T-helper 17 cell (primary cell): ENCODE data around the gene GPATCH2L. TPM values are rescaled to one million over a fixed set of nuclear protein-coding genes. Genes with fewer than 3 reads are reported as not detected.

ENCODE experiments used
- ATAC-seq: fragments of 150-1000 bp; cut with Tn5 transposase; 2 replicates; pipeline ENCODE4 v1.10.0; 2021; ENCODE audit warnings: mild to moderate bottlenecking, moderate library complexity
- DNase-seq, 3 donors: peaks; one replicate each; pipeline versions ENCODE4 v3.0.0 to v3.0.0-alpha.2; 2020 to 2021
- H3K9me3 ChIP-seq: one replicate; pipeline ENCODE4 v1.7.0; 2013; ENCODE audit warnings: low read length, mild to moderate bottlenecking; ENCODE audit not compliant: control insufficient read depth, poor library complexity, severe bottlenecking
- H3K27ac Mint-ChIP-seq: one replicate; pipeline ENCODE4 v1.8.0; 2022; ENCODE audit warnings: mild to moderate bottlenecking, moderate library complexity, mixed read lengths
- H3K27me3 Mint-ChIP-seq: one replicate; pipeline ENCODE4 v1.8.0; 2022; ENCODE audit warnings: mixed read lengths
- H3K36me3 Mint-ChIP-seq: one replicate; pipeline ENCODE4 v1.8.0; 2022; ENCODE audit warnings: low read depth, mixed read lengths
- H3K4me1 Mint-ChIP-seq: one replicate; pipeline ENCODE4 v1.8.0; 2022; ENCODE audit warnings: mild to moderate bottlenecking, mixed read lengths
- H3K4me3 Mint-ChIP-seq: one replicate; pipeline ENCODE4 v1.8.0; 2022; ENCODE audit warnings: mild to moderate bottlenecking, moderate library complexity, mixed read lengths
- total RNA-seq, 4 donors: library from RNA in 2 of 4; stranded (reverse) in 2 of 4; gene quantifications; one replicate each; pipeline ENCODE4 v1.2.3 and lab custom pipeline; 2022 to 2026

The GPATCH2L gene
- total RNA-seq, 2 donors from 2014 or later: 62.0 to 63.9 TPM

DNA sequence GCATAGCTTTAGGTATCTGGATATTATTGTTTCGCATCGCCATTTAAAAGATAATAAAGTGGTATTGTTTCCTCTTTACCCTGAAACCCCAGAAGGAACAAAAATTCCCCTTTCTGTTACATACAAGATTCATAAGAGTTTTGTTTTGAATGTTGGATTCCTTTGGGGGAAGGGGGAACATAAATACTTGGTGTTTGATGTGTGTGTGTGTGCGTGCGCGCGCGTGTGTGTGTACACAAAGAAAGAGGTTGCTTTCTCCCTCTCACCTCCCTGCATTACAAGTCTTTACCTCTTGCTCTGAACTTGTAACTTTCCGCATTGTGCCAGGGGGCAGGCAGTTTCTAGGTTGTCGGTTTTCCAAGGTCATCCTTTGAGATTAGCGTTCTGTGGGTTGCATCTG lies 76.4 kb downstream of the GPATCH2L start:
- peaks cover 2% of the 10 kb centered on the region for H3K9me3 ChIP-seq
- Mint-ChIP-seq H3K27me3 (no peaks in the 10 kb centered on the region), H3K4me1 (no peaks in the 10 kb centered on the region), H3K4me3 (no peak overlapping the region), H3K36me3 (no peaks in the 10 kb centered on the region), H3K27ac (no peak overlapping the region)
- DNase-seq (no peak), ATAC-seq (no peak)

DNA sequence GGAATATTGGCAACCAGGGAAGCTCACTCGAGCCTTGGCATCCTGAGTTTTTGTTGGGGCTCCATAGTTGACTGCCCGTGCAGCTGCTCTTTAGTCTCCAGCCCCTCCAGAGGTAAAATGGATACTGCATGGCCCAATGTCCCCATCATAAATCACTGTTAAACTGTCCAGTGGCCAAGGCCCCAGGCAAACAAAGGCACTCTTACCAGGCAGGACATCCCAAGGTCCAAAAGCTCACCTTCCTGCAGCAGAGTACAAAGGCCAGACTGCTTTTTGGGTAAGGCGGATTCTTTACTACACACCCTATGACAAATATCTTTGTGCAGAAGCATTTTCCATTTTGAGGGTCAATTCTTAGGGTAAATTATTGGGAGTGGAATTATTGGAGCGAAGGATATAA lies 81.1 kb downstream of the GPATCH2L start:
- DNase-seq: no peak
- Mint-ChIP-seq H3K27ac (no peak overlapping the region), H3K4me1 (no peaks in the 10 kb centered on the region), H3K4me3 (no peak overlapping the region), H3K27me3 (no peaks in the 10 kb centered on the region), H3K36me3 (peaks cover 3% of the 10 kb centered on the region)
- peaks cover 4% of the 10 kb centered on the region for H3K9me3 ChIP-seq
- no peak for ATAC-seq

DNA sequence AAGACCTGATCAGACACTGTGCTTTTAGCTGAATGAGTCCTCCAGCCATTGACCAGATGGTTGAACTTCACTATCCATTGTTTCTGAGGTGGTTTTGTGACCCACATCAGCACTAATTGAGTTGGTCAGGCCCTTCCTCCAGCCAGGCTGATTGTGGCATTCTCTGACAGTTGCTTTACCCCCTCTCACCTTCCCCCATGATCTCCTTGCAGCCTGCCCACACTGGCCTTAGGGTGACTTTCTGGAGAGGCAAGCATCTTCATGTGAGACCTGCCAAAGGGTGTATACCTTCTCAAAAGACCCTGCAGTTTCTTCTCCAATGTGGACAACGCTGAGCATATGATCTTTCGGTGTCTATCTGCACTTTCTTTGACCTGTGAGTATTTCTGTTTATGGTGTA lies 83.9 kb downstream of the GPATCH2L start:
- H3K36me3 Mint-ChIP-seq: peaks cover 3% of the 10 kb centered on the region

DNA sequence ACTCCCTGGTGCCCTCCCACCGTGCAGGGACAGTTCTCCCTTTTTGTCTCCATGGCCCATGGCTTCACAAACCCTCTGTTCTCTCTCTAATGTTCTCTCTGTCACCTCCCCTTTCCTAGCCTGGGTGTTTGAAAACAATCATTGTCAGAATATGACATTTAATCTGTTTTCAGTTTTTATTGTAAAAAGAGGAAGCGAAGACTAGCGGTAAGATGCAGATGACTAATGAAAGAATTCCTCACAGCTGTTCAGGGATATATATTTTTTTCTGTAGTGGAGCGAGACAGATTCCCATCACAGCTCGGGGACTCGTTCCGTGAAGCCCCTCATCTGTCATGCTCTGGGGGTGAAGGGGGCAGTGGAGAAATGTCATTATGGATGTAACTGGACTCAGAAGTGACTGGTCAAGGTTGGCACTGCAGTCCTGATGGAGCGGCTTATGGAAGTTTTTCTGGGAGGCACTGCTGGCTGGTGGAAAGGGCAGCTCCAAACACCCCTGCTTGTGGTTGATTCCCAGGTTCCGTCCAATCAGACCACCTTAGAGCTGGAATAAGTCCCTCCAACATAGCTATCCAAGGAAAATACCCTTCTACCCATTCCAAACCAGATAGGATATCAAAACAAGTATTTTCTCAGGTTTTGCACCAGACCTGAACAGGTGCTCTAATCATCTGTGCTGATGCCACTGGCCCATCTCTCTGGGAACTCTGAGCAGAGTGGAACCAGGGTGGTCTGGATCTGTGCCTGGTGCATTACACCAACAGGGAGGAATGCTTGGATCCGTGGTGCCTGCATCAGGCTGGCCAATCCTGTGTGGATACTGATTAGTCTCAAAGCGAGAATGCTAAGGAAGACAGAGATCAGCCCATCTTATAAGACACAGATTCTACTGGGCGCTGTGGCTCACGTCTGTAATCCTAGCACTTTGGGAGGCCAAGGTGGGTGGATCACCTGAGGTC lies 84.7 kb downstream of the GPATCH2L start:
- DNase-seq: no peak
- Mint-ChIP-seq H3K4me1 (no peaks in the 10 kb centered on the region), H3K36me3 (peaks cover 3% of the 10 kb centered on the region), H3K4me3 (no peak overlapping the region), H3K27ac (no peak overlapping the region), H3K27me3 (no peaks in the 10 kb centered on the region)
- ATAC-seq: no peak
- peaks cover 8% of the 10 kb centered on the region for H3K9me3 ChIP-seq

More for the DNA sequence above, 83.9 kb downstream of the GPATCH2L start:
- Mint-ChIP-seq H3K27me3 (no peaks in the 10 kb centered on the region), H3K27ac (no peak overlapping the region), H3K4me3 (no peak overlapping the region), H3K4me1 (no peaks in the 10 kb centered on the region)
- no peak for DNase-seq
- H3K9me3 ChIP-seq: peaks cover 4% of the 10 kb centered on the region
- ATAC-seq: no peak

DNA sequence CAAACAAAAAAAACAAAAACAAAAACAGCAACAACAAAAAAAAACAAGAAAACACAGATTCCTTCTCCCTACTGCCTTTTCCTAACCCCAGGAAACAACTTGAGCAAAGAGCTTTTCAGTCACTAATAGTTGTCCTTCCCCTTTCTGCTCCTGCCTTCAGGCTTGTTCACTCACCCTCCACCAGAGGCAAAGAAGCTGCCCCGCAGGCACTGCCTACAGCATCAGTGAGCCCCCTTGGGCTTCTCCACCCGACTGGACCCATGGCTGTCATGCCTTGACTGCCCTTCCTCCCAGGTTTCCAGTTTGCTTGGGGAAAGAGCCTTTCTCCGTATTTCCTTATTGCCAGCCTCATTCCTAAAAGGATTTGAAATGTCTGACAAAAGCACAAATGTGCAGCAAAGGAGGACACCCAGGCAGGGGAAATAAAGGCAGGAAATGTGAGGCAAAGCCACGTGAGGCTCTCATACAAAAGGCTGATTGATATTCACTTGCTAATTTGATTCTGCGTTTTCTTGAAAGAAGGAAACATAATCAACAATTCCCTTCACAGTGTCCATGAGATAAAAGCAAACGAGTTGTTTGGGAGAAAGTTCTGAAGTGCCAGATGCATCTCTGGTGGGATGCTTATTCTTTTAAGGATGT lies 85.7 kb downstream of the GPATCH2L start:
- peaks cover 8% of the 10 kb centered on the region for H3K9me3 ChIP-seq
- H3K36me3 Mint-ChIP-seq: peaks cover 3% of the 10 kb centered on the region
- no peaks in the 10 kb centered on the region for H3K4me1 Mint-ChIP-seq
- H3K4me3 Mint-ChIP-seq: no peak overlapping the region
- no peak for ATAC-seq
- H3K27me3 Mint-ChIP-seq: no peaks in the 10 kb centered on the region
- no peak overlapping the region for H3K27ac Mint-ChIP-seq
- no peak for DNase-seq

DNA sequence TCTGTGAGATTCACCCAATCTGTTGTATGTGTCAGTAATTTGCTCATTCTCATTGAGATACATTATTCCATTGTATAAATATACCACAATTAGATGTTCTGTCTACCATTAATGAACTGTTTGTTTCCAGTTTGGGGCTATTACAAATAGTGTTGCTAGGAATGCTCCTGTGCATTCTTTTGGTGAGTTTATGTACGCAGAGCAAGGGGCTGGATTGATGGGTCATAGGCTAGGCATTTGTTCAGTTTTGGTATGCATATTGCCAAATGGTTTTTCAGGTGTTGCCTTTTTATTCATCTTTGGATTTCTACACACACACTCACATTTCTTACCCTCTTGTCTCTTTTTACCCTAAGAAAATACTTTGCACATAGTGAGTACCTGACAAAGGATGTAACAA lies 93.4 kb downstream of the GPATCH2L start:
- H3K4me3 Mint-ChIP-seq: no peak overlapping the region
- no peak for ATAC-seq
- no peaks in the 10 kb centered on the region for H3K27me3 Mint-ChIP-seq
- H3K27ac Mint-ChIP-seq: no peak overlapping the region
- DNase-seq: no peak
- peaks cover 3% of the 10 kb centered on the region for H3K9me3 ChIP-seq
- no peaks in the 10 kb centered on the region for H3K4me1 Mint-ChIP-seq
- H3K36me3 Mint-ChIP-seq: no peaks in the 10 kb centered on the region

DNA sequence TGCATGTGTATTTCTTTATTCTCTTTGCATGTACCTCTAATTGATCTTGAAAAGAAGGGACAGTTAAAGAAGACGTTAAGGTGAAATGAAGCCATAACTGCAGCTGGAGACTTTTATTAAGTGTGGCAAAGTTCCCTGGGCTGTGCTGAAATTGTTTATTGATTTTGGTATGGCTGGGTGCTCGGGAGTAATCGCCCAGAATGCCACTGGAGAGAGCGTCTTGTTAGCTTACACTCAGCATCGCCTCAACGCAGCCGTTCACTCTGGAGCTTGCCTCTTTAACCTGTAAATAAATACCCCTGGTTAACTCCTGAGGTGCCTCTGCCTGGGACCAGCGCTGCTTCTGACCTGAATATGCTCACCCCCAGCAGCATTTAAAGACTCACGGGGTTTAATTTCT lies 98.6 kb downstream of the GPATCH2L start:
- no peaks in the 10 kb centered on the region for H3K36me3 Mint-ChIP-seq
- H3K4me3 Mint-ChIP-seq: no peak overlapping the region
- peaks cover 11% of the 10 kb centered on the region for H3K27me3 Mint-ChIP-seq
- ATAC-seq (no peak), DNase-seq (no peak)
- H3K27ac Mint-ChIP-seq: no peak overlapping the region
- no peaks in the 10 kb centered on the region for H3K4me1 Mint-ChIP-seq
- H3K9me3 ChIP-seq: no peaks in the 10 kb centered on the region

DNA sequence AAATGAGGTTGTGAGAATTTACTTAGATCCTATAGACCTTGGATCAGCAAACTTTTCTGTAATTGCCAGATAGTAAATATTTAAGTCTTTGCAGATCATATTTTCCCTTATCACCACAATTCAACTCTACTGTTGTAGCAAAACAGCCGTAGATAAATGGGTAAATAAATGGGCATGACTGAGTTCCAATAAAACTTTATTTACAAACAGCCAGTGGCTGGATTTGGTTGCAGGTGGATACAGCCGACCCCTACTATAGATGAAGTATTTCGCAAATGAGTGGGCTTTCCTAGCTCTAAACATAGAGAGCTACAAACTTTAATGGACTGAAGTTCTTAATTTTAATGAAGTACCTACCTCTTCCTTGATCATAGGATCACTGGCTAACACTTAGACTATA lies 100.7 kb downstream of the GPATCH2L start:
- DNase-seq (no peak), ATAC-seq (no peak)
- H3K36me3 Mint-ChIP-seq: no peaks in the 10 kb centered on the region
- H3K27ac Mint-ChIP-seq: no peak overlapping the region
- no peaks in the 10 kb centered on the region for H3K9me3 ChIP-seq
- H3K27me3 Mint-ChIP-seq: peaks cover 12% of the 10 kb centered on the region
- no peaks in the 10 kb centered on the region for H3K4me1 Mint-ChIP-seq
- no peak overlapping the region for H3K4me3 Mint-ChIP-seq

DNA sequence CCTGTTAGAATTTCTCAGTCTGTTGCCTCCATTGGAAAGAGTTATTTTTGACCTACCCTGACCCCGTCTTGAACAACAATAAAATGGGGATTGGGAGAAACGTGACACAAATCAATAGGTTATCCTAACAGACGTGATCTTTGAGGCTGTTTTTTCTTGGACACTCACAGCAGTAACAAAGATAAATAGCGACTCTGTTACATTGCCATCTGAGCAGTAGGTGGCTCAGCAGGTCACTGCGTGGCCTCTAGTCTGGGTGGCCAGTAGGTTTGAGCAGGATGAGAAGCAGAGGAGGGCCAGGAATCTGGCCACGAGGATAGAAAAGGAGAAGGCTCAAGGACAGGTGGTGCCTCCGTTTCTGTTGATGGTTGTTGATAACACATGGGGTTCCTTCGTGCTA lies 101.4 kb downstream of the GPATCH2L start:
- no peaks in the 10 kb centered on the region for H3K9me3 ChIP-seq
- no peaks in the 10 kb centered on the region for H3K4me1 Mint-ChIP-seq
- no peak overlapping the region for H3K4me3 Mint-ChIP-seq
- H3K36me3 Mint-ChIP-seq: no peaks in the 10 kb centered on the region
- no peak for DNase-seq
- peaks cover 12% of the 10 kb centered on the region for H3K27me3 Mint-ChIP-seq
- no peak for ATAC-seq
- H3K27ac Mint-ChIP-seq: no peak overlapping the region

DNA sequence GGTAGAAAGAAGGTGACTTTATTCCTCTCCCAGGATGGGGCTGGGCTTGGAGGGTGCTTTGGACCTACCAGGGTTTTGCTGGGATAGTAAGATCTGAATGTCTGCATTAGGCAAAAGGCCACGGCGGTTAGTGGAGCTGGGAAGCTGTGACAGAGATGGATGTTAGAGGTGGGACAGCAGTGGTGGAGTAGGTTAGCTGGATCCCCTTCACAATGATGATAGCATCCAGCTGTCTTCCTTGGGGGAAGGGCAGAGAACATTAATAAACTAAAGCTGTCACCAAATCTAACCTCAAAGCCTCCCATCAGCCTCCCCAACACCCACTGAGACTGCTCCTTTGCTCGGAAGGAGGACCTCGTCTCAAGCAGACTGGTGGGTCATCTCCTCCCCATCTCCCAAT lies 104.8 kb downstream of the GPATCH2L start:
- Mint-ChIP-seq H3K27me3 (peaks cover 12% of the 10 kb centered on the region), H3K36me3 (no peaks in the 10 kb centered on the region), H3K27ac (no peak overlapping the region), H3K4me3 (no peak overlapping the region), H3K4me1 (no peaks in the 10 kb centered on the region)
- DNase-seq (no peak), ATAC-seq (no peak)
- H3K9me3 ChIP-seq: no peaks in the 10 kb centered on the region

DNA sequence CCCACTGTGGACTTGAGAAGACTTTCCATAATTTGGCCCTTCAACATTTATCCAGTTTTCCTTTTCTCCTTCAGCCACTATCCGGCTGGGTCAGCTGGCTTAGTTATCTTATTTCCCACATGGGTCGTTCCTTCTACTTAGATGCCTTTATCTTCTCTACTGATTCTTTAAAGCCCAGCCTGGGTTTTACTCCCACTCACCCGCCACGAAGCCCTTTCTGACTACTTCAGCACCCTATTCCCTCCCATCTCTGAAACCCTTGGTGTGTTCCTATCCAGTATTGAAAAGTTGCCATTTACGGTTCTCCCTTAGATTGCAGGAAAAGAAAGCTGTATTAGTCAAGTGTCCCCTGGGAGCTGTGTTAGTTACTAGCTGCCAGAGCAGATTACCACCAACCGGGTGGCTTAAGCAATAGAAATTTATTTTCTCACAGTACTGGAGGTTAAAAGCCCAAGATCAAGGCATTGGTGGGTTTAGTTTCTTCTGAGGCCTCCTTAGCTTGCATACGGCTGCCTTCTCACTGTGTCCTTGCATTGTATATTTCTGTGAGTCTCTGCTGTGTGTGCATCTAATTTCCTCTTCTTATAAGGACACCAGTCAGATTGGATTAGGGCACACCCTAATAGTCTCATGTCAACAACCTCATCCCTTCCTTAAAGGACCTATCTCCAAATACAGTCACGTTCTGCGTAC lies 105.5 kb downstream of the GPATCH2L start:
- Mint-ChIP-seq H3K4me1 (no peaks in the 10 kb centered on the region), H3K27ac (no peak overlapping the region), H3K36me3 (no peaks in the 10 kb centered on the region), H3K4me3 (no peak overlapping the region), H3K27me3 (peaks cover 12% of the 10 kb centered on the region)
- H3K9me3 ChIP-seq: no peaks in the 10 kb centered on the region
- DNase-seq (no peak), ATAC-seq (no peak)

DNA sequence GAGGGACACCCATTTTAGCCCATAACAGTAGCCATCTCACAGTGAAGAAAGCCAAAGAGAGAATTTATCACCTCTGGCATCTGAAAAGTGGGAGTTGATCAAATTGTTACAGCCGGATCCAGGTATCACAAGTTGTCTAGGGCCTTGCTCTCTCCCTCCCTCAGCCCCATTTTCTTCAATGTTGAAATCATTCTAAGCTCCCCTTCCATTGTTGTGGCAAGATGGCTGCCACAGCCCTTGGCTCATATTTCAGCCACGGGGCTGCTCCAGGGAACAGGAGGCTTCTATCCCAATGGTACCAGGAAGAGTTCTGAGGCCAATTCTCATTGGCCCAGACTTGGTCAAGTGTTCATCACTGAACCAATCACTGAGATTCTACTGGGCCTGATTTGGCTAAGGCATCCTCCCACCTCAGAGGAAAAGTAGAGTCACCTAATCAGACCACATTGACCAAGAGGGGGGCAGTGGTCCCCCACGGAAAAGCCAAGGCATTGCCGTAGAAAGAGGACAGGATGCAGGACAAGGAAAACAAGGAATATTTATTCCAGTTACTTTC lies 106.2 kb downstream of the GPATCH2L start:
- no peaks in the 10 kb centered on the region for H3K36me3 Mint-ChIP-seq
- DNase-seq (no peak), ATAC-seq (no peak)
- peaks cover 13% of the 10 kb centered on the region for H3K27me3 Mint-ChIP-seq
- H3K4me1 Mint-ChIP-seq: no peaks in the 10 kb centered on the region
- no peak overlapping the region for H3K4me3 Mint-ChIP-seq
- H3K9me3 ChIP-seq: no peaks in the 10 kb centered on the region
- H3K27ac Mint-ChIP-seq: no peak overlapping the region
